ENCODE results near the gene DPP9. TPM values are rescaled to one million over a fixed set of nuclear protein-coding genes. Genes with fewer than 3 reads are reported as not detected.
A peak's percentile ranks its signal among the peaks of the same experiment; 100 is the strongest.
"Not testable (repeated sequence)": the region's sequence is repeated elsewhere in the genome, so short reads cannot be mapped to it uniquely, and the experiment has no call there.

Gene DPP9
- total RNA-seq, 1 donor from 2014 or later: 34.0 TPM

DNA sequence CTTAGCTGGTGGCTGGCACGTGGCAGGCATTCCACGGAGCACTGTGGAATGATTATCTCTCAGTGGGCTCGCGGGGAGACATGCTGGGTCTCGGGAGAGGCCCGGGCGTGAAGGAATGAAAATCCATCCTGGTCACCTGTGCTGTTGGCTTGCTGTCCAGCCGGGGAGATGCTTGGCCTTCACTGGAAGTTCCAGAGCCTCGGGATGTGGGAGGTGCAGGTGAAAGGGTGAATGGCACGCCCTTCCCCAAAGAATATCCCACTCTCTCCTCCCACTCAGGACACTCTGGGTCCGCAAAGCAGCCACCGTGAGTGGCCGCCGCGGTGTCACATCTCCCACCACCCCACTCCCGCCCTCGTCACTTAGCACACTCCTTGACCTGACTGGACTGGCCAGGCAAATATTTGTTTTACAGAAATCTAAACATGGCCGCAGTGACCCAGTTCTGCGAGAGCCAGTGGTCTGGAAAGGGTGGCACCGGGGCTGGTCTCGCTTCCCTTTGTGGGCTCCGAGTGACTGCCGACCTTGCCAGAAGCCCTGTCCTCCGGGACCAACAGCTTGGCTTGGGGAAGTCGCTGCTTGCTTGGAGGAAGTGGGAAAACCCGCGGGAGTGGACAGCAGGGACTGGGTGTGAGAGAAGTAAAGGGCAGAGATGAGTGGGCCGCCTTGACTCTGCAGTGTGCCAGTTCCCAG, 8.0 kb downstream of the DPP9 start:
- H3K36me3 ChIP-seq (ENCODE audit: control insufficient read depth, insufficient read depth, low read length): peaks cover 34% of the 10 kb centered on the region
- FAIRE-seq (no peak), DNase-seq (ENCODE audit: low read depth) (no peak)
- H3K4me3 ChIP-seq (ENCODE audit: low read depth, low read length): no peak overlapping the region
- no peak for TF ChIP-seq CTCF (IDR thresholded peaks at IDR 0.05; ENCODE audit: insufficient read depth, low read length, severe bottlenecking)
- H3K27me3 ChIP-seq (ENCODE audit: control insufficient read depth, insufficient read depth, low read length): no peaks in the 10 kb centered on the region

GRCh38 chr19:4715178-4715528, 8.5 kb downstream of the DPP9 start:
- H3K4me3 ChIP-seq (ENCODE audit: low read depth, low read length); FAIRE-seq; H3K27me3 ChIP-seq (ENCODE audit: control insufficient read depth, insufficient read depth, low read length); DNase-seq (ENCODE audit: low read depth): not testable (repeated sequence)
- H3K36me3 ChIP-seq (ENCODE audit: control insufficient read depth, insufficient read depth, low read length): peaks cover 39% of the 10 kb centered on the region

DNA sequence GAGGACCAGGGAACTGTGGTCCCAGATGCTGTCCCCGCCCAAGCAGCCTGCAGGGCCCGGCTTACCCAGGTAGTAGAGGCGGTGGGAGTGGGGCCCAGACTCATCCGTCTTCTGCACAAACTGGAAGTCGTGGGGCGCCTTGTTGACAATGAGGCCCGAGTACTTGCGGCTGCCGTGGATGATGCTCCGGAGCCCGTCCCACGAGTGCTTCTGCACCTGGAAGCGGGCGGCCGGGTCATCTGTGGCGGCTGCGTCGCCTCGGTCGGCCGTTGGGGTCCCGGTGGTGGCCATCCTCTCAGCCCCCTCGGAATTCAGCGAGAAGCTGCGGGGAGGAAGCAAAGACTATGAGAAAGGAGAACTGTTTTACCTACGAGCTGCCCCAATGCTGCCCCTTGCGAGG, 9.6 kb downstream of the DPP9 start:
- Histone ChIP-seq H3K36me3 (ENCODE audit: control insufficient read depth, insufficient read depth, low read length) (peaks cover 40% of the 10 kb centered on the region), H3K27me3 (ENCODE audit: control insufficient read depth, insufficient read depth, low read length) (no peaks in the 10 kb centered on the region), H3K4me3 (ENCODE audit: low read depth, low read length) (no peak overlapping the region)
- DNase-seq (ENCODE audit: low read depth) (no peak), FAIRE-seq (no peak)
- TF ChIP-seq CTCF (IDR thresholded peaks at IDR 0.05; ENCODE audit: insufficient read depth, low read length, severe bottlenecking): no peak

DNA sequence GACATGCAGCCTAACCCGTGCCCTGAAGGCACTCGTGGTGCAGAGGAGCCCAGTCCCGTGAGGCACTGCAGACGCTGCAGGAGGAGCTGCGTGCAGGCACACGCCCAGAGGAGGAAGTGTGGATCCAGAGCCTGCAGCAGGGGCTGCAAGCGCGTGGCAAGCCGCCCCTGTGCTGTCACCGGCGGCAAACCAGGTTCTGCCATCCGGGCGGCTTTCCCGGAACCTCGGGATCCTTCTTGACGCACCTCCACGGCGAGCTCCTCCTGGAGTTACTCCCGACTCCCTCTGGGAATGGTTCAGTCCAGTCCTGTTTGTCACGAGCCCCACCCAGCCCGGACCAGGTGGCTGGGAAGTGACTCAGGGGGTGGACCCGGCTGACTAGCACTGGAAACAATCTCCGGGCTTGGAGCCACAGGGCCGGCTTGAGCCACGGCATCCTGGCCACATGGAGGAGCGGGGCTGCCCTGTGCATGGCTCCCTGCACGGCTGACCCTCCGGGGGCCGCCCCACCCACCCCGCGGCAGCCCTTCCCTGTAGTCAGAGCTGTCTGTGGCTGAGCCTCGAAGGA, 10.2 kb downstream of the DPP9 start:
- no peaks in the 10 kb centered on the region for H3K27me3 ChIP-seq (ENCODE audit: control insufficient read depth, insufficient read depth, low read length)
- no peak for TF ChIP-seq CTCF (IDR thresholded peaks at IDR 0.05; ENCODE audit: insufficient read depth, low read length, severe bottlenecking)
- H3K36me3 ChIP-seq (ENCODE audit: control insufficient read depth, insufficient read depth, low read length): peaks cover 40% of the 10 kb centered on the region
- peak; percentile 99 for DNase-seq (ENCODE audit: low read depth)
- FAIRE-seq: peak; percentile 98
- no peak overlapping the region for H3K4me3 ChIP-seq (ENCODE audit: low read depth, low read length)

GRCh38 chr19:4712771-4713170, 10.9 kb downstream of the DPP9 start:
- TF ChIP-seq CTCF (IDR thresholded peaks at IDR 0.05; ENCODE audit: insufficient read depth, low read length, severe bottlenecking): no peak
- DNase-seq (ENCODE audit: low read depth) (no peak), FAIRE-seq (no peak)
- Histone ChIP-seq H3K36me3 (ENCODE audit: control insufficient read depth, insufficient read depth, low read length) (peaks cover 36% of the 10 kb centered on the region), H3K27me3 (ENCODE audit: control insufficient read depth, insufficient read depth, low read length) (no peaks in the 10 kb centered on the region), H3K4me3 (ENCODE audit: low read depth, low read length) (no peak overlapping the region)

DNA sequence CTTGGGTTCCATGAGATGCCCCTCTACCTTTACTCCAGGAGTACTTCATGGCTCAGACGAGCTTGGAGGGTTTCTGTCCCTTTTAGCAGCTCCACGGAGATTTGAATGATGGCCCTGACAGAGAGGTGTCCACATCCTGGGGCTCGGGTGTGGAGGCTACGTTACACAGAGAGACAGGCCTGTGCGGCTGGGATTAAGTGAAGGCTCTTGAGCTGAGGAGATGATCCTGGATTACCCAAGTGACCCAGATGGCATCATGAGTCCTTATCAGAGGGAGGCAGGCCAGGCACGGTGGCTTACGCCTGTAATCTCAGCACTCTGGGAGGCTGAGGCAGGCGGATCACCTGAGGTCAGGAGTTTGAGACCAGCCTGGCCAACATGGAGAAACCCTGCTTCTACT, 12.4 kb downstream of the DPP9 start:
- H3K4me3 ChIP-seq (ENCODE audit: low read depth, low read length): no peak overlapping the region
- no peaks in the 10 kb centered on the region for H3K27me3 ChIP-seq (ENCODE audit: control insufficient read depth, insufficient read depth, low read length)
- FAIRE-seq (no peak), DNase-seq (ENCODE audit: low read depth) (no peak)
- H3K36me3 ChIP-seq (ENCODE audit: control insufficient read depth, insufficient read depth, low read length): peaks cover 38% of the 10 kb centered on the region
- no peak for TF ChIP-seq CTCF (IDR thresholded peaks at IDR 0.05; ENCODE audit: insufficient read depth, low read length, severe bottlenecking)
